HK-2 (cell line): ENCODE results near the gene CELF4.
"Not testable (repeated sequence)": the region's sequence is repeated elsewhere in the genome, so short reads cannot be mapped to it uniquely, and the experiment has no call there.

ENCODE experiments used
- DNase-seq: peaks from one replicate; pipeline ENCODE4 v3.0.0-alpha.2; 2018; ENCODE audit not compliant: unreplicated experiment

Gene CELF4

GRCh38 chr18:37390687-37391086, 174.9 kb downstream of the CELF4 start:
- DNase-seq: no peak

GRCh38 chr18:37389684-37390368, 175.8 kb downstream of the CELF4 start:
- no peak for DNase-seq

DNA sequence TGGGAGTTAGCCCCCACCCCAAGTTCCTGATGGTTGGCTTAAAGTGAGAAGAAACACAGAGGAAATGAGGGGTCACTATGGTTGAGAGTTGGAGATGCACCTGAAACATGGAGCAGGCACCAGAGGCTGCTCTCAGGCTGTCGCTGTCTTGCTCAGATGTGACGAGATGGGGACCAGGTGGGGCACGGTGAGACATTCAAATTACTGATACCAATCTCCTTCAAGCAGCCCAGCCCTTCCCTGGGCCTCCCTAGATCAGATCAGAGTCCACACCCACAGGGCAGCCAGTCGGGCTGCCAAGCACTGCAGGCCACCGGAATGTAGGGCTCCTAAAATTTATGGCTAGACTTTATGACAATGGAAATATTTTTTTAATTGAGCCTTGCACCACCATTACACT, 176.6 kb downstream of the CELF4 start:
- no peak for DNase-seq

- DNase-seq: no peak
Measured at GRCh38 chr18:37388413-37388812, 177.2 kb downstream of the CELF4 start.

DNA sequence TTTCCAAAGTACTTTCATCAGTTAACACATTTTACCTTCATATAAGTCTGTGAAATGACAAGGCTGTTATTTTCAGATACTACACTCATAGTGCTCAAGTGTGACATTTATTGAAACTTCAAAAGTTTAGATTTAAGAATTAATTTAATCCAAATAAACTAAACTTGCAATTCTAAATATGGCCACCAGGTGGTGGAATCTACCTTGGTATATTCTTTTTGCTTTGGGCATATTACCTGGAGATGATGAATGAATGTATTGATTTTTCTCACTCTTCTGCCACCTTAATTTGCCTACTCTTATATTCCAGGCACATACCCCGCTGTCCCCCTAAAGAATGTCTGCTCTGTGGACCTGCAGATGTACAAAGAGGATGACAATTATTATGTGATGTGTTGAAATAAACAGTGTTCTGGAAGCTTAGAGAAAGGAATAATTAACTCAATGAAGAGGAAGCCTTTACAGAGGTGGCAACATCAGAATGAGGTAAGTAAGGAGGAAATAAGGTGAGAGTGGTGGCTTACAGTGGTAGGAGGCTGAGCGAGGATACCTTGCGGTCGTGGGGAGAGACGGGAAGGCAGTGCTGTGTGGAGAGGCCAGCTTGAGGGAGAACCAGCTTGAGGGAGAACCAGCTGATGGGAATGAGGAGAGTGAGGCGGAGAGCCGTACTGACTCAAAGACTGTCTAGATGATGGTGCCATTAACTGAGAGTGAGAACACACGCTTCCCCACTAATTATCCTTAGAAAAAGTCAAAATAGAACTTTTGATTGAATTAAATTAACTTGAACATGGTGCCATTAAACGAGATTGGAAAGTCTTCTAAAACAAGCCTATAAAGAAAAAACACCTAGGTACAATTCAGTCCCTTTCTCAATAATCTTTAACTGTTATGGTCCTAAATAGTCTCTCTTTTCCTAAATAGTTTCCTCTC, 179.5 kb downstream of the CELF4 start:
- no peak for DNase-seq

DNA sequence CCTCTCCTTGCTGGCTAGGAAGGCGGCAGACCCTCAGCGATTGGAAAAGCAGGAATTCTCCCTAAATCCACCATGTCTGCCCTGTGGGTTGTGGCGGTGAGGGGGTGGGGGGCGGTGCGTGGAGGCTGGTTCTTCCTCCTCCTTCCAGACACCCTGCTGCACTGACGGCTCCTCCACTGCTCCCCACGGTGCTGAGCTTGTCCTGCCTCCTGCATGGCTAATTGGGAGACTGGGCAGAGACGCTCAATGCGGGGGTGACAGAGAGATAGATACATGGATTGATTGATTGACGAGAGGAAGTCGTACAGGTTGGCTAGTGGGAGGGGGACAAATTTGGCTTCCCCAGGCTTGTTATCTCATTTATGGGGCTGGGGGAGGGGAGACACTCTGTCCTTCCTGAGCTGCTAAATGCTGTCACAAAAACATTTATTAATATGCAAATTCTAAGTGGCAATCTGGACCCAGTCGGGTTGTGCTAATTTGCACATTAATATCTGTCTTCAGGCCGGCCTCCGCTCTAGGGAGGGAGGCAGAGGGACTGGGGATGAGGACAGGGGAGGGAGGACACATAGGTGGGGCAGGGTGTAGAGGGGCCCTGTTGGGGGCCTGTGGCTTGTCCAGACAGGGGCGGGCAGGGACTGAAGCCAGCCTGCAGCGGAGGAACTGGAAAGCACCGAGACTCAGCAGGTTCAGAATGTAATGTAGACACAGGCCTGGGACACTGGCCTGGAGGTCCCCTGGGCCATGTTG, 181.6 kb downstream of the CELF4 start:
- no peak for DNase-seq

GRCh38 chr18:37383036-37383785, 182.4 kb downstream of the CELF4 start:
- DNase-seq: no peak

DNA sequence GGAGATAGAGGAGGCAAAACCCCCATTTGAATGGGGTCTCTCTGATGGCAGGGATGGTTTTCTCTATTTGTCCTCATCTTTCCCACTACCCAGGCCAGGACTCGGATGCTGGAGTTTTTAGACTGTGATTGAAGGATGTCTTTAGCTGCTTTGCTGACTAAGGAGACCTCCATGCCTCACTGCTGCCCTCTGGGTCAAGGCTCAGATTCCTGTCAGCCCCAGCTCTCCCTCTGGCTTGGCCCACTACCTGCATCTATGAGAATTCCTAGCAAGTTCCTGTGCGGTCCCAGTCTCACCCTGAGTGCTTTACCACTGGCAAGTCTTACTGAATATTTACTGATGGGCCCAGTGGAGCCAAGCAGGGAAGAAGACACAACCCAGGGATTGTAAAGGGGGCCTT, 184.0 kb downstream of the CELF4 start:
- DNase-seq: no peak

DNA sequence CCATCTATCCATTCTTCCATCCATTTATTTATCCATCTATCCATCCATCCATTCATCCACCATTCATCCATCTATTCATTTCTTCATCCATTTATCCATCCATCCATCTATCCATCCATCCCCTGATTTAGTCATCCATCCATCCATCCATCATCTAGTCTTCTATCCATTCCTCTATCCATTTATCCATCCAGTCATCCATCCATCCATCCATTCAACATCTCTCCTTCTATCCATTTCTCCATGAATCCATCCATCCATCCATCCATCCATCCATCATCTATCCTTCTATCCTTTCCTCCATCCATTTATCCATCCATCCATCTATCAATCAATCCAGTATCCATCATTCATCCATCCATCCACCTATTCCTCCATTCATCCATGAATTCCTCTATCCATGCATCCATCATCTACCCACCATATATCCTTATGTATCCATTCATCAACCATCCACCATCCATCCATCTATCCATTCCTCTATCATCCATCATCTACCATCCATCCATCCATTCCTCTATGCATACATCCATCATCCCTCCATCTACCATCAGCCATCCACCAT, 185.0 kb downstream of the CELF4 start:
- no peak for DNase-seq

- DNase-seq: no peak
Measured at GRCh38 chr18:37378336-37379010, 187.1 kb downstream of the CELF4 start.

- no peak for DNase-seq
Measured at GRCh38 chr18:37375181-37375580, 190.4 kb downstream of the CELF4 start.

- DNase-seq: no peak
Measured at GRCh38 chr18:37368110-37368954, 197.3 kb downstream of the CELF4 start.

- no peak for DNase-seq
Measured at GRCh38 chr18:37364237-37364636, 201.4 kb downstream of the CELF4 start.

- no peak for DNase-seq
Measured at GRCh38 chr18:37362158-37362890, 203.3 kb downstream of the CELF4 start.

GRCh38 chr18:37361335-37362157, 204.1 kb downstream of the CELF4 start:
- no peak for DNase-seq

DNA sequence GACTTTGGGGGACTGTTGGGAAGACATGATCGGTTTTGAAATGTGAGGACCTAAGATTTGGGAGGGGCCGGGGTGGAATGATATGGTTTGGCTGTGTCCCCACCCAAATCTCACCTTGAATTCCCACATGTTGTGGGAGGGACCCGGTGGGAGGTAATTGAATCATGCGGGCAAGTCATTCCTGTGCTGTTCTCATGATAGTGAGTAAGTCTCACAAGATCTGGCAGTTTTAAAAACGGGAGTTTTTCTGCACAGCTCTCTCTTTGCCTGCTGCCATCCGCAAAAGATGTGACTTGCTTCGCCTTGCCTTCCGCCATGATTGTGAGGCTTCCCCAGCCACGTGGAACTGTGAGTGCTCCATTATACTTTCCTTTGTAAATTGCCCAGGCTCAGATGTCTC, 207.5 kb downstream of the CELF4 start:
- not testable (repeated sequence) for DNase-seq

- no peak for DNase-seq
Measured at GRCh38 chr18:37355772-37356171, 209.8 kb downstream of the CELF4 start.

GRCh38 chr18:37351110-37351509, 214.5 kb downstream of the CELF4 start:
- no peak for DNase-seq
